ENCODE measurements around the gene RNF133. TPM values are rescaled to one million over a fixed set of nuclear protein-coding genes. Genes with fewer than 3 reads are reported as not detected.

RNF133 gene
- total RNA-seq, 4 donors from 2014 or later: not detected

- Histone ChIP-seq H3K27me3 (no peaks in the 10 kb centered on the region), H3K4me3 (no peak overlapping the region), H3K4me1 (no peaks in the 10 kb centered on the region), H3K36me3 (no peaks in the 10 kb centered on the region), H3K27ac (no peak overlapping the region), H3K9me3 (no peaks in the 10 kb centered on the region)
- TF ChIP-seq POLR2A (IDR thresholded peaks at IDR 0.05) (no peak), CTCF (IDR thresholded peaks at IDR 0.05 in 4 of 5, conservative IDR thresholded peaks at IDR 0.05 in 1 of 5) (no peak)
- no peak for ATAC-seq
- intact Hi-C loops (cut with DNase I; ENCODE audit: low total_unique reads) (no loop called here), in situ Hi-C loops (cut with MboI; ENCODE audit: low sequenced_read_pairs in 4 of 4) (no loop called here)
- no peak for DNase-seq
Observed at GRCh38 chr7:122724366-122724765, 25.4 kb upstream of the RNF133 start.

- DNase-seq (no peak), ATAC-seq (no peak)
- Histone ChIP-seq H3K27me3 (no peaks in the 10 kb centered on the region), H3K4me3 (no peak overlapping the region), H3K27ac (no peak overlapping the region), H3K9me3 (no peaks in the 10 kb centered on the region), H3K36me3 (no peaks in the 10 kb centered on the region), H3K4me1 (no peaks in the 10 kb centered on the region)
- TF ChIP-seq CTCF (IDR thresholded peaks at IDR 0.05 in 4 of 5, conservative IDR thresholded peaks at IDR 0.05 in 1 of 5) (no peak), POLR2A (IDR thresholded peaks at IDR 0.05) (no peak)
- intact Hi-C loops (cut with DNase I; ENCODE audit: low total_unique reads) (no loop called here), in situ Hi-C loops (cut with MboI; ENCODE audit: low sequenced_read_pairs in 4 of 4) (no loop called here)
Observed at GRCh38 chr7:122719010-122719578, 20.2 kb upstream of the RNF133 start.

- no peak overlapping the region for H3K27ac ChIP-seq
- no peaks in the 10 kb centered on the region for H3K27me3 ChIP-seq
- H3K4me1 ChIP-seq: no peaks in the 10 kb centered on the region
- DNase-seq: no peak
- no peak for TF ChIP-seq CTCF (IDR thresholded peaks at IDR 0.05 in 4 of 5, conservative IDR thresholded peaks at IDR 0.05 in 1 of 5)
- no peak for TF ChIP-seq POLR2A (IDR thresholded peaks at IDR 0.05)
- H3K4me3 ChIP-seq: no peak overlapping the region
- H3K36me3 ChIP-seq: no peaks in the 10 kb centered on the region
- H3K9me3 ChIP-seq: no peaks in the 10 kb centered on the region
- intact Hi-C loops (cut with DNase I; ENCODE audit: low total_unique reads): no loop called here
- no peak for ATAC-seq
- in situ Hi-C loops (cut with MboI; ENCODE audit: low sequenced_read_pairs in 4 of 4): no loop called here
Observed at GRCh38 chr7:122717356-122718089, 18.6 kb upstream of the RNF133 start.

GRCh38 chr7:122715183-122715582 is 16.3 kb upstream of the RNF133 start:
- Histone ChIP-seq H3K4me1 (no peaks in the 10 kb centered on the region), H3K9me3 (no peaks in the 10 kb centered on the region), H3K27me3 (no peaks in the 10 kb centered on the region), H3K4me3 (no peak overlapping the region), H3K27ac (no peak overlapping the region), H3K36me3 (no peaks in the 10 kb centered on the region)
- ATAC-seq (no peak), DNase-seq (no peak)
- intact Hi-C loops (cut with DNase I; ENCODE audit: low total_unique reads) (no loop called here), in situ Hi-C loops (cut with MboI; ENCODE audit: low sequenced_read_pairs in 4 of 4) (no loop called here)
- TF ChIP-seq CTCF (IDR thresholded peaks at IDR 0.05 in 4 of 5, conservative IDR thresholded peaks at IDR 0.05 in 1 of 5) (no peak), POLR2A (IDR thresholded peaks at IDR 0.05) (no peak)

Data from gastrocnemius medialis (tissue), 4 donors.